ENCODE results near the gene ARHGAP24. TPM values are rescaled to one million over a fixed set of nuclear protein-coding genes. Genes with fewer than 3 reads are reported as not detected.
"Not testable (repeated sequence)": the region's sequence is repeated elsewhere in the genome, so short reads cannot be mapped to it uniquely, and the experiment has no call there.

ARHGAP24 gene
- total and polyA plus RNA-seq, 2 experiments from 2014 or later, result 0.21 to 0.36 TPM

DNA sequence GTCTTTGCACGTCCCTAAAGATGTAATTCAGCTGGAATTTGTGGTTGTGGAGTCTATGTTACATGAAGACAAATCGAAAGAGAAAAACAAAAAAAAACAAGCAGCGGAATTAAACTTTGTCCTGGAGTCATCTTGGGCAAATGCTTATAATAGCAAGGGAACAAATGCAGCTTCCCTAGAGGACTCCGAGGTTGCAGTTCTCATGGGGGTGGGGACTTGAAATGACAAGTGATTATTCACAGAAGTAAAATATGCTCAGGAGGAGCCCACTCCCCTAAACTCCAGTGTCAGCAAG, 362.4 kb downstream of the ARHGAP24 start (continued):
- TF ChIP-seq, protein P1, sequence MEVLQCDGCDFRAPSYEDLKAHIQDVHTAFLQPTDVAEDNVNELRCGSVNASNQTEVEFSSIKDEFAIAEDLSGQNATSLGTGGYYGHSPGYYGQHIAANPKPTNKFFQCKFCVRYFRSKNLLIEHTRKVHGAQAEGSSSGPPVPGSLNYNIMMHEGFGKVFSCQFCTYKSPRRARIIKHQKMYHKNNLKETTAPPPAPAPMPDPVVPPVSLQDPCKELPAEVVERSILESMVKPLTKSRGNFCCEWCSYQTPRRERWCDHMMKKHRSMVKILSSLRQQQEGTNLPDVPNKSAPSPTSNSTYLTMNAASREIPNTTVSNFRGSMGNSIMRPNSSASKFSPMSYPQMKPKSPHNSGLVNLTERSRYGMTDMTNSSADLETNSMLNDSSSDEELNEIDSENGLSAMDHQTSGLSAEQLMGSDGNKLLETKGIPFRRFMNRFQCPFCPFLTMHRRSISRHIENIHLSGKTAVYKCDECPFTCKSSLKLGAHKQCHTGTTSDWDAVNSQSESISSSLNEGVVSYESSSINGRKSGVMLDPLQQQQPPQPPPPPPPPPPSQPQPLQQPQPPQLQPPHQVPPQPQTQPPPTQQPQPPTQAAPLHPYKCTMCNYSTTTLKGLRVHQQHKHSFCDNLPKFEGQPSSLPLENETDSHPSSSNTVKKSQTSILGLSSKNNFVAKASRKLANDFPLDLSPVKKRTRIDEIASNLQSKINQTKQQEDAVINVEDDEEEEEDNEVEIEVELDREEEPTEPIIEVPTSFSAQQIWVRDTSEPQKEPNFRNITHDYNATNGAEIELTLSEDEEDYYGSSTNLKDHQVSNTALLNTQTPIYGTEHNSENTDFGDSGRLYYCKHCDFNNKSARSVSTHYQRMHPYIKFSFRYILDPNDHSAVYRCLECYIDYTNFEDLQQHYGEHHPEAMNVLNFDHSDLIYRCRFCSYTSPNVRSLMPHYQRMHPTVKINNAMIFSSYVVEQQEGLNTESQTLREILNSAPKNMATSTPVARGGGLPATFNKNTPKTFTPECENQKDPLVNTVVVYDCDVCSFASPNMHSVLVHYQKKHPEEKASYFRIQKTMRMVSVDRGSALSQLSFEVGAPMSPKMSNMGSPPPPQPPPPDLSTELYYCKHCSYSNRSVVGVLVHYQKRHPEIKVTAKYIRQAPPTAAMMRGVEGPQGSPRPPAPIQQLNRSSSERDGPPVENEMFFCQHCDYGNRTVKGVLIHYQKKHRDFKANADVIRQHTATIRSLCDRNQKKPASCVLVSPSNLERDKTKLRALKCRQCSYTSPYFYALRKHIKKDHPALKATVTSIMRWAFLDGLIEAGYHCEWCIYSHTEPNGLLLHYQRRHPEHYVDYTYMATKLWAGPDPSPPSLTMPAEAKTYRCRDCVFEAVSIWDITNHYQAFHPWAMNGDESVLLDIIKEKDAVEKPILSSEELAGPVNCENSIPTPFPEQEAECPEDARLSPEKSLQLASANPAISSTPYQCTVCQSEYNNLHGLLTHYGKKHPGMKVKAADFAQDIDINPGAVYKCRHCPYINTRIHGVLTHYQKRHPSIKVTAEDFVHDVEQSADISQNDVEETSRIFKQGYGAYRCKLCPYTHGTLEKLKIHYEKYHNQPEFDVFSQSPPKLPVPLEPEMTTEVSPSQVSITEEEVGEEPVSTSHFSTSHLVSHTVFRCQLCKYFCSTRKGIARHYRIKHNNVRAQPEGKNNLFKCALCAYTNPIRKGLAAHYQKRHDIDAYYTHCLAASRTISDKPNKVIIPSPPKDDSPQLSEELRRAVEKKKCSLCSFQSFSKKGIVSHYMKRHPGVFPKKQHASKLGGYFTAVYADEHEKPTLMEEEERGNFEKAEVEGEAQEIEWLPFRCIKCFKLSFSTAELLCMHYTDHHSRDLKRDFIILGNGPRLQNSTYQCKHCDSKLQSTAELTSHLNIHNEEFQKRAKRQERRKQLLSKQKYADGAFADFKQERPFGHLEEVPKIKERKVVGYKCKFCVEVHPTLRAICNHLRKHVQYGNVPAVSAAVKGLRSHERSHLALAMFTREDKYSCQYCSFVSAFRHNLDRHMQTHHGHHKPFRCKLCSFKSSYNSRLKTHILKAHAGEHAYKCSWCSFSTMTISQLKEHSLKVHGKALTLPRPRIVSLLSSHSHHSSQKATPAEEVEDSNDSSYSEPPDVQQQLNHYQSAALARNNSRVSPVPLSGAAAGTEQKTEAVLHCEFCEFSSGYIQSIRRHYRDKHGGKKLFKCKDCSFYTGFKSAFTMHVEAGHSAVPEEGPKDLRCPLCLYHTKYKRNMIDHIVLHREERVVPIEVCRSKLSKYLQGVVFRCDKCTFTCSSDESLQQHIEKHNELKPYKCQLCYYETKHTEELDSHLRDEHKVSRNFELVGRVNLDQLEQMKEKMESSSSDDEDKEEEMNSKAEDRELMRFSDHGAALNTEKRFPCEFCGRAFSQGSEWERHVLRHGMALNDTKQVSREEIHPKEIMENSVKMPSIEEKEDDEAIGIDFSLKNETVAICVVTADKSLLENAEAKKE (CRISPR knock-in tag; IDR thresholded peaks at IDR 0.05), result no peak
- no peak for TF ChIP-seq STAT1 (IDR thresholded peaks at IDR 0.05; ENCODE audit: unreplicated experiment)

DNA sequence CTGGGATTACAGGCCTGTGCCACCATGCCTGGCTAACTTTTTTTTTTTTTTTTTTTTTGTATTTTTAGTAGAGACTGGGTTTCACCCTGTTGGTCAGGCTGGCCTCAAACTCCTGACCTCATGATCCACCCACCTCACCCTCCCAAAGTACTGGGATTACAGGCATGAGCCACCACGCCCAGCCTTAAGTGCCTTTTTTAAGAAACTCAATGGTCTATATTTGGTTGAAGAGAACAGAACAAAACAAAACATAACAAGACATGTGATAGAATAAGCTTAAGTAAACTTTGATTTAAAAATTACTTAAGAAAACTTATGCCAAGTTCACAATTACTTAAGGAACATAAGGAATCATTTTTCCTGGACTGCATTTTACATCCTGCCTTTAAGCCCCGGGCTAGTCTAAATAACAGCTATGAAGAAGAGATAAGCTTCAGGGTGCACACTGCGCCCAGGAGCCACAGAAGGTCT, 365.1 kb downstream of the ARHGAP24 start:
- H3K9me2 ChIP-seq (ENCODE audit: insufficient read depth); H3F3A ChIP-seq (replicated peaks; ENCODE audit: low read depth); H3K79me2 ChIP-seq (replicated peaks; ENCODE audit: insufficient read depth); DNase-seq (ENCODE audit: low spot score); H3K36me3 ChIP-seq (ENCODE audit: insufficient read depth); H2AFZ ChIP-seq; H3K4me3 Mint-ChIP-seq; H3K36me3 Mint-ChIP-seq (ENCODE audit: low read depth); H3K4me1 Mint-ChIP-seq; H3K27me3 ChIP-seq (ENCODE audit: insufficient read depth); H3K4me1 ChIP-seq (ENCODE audit: insufficient read depth); H3K4me2 ChIP-seq; ATAC-seq; H3K4me3 ChIP-seq; H3K27me3 Mint-ChIP-seq (ENCODE audit: insufficient read depth, low read depth, poor library complexity); H3K9me3 Mint-ChIP-seq; H3K27ac ChIP-seq (ENCODE audit: low read depth); H3K27ac Mint-ChIP-seq; H4K20me1 ChIP-seq (replicated peaks; ENCODE audit: insufficient read depth): not testable (repeated sequence)

DNA sequence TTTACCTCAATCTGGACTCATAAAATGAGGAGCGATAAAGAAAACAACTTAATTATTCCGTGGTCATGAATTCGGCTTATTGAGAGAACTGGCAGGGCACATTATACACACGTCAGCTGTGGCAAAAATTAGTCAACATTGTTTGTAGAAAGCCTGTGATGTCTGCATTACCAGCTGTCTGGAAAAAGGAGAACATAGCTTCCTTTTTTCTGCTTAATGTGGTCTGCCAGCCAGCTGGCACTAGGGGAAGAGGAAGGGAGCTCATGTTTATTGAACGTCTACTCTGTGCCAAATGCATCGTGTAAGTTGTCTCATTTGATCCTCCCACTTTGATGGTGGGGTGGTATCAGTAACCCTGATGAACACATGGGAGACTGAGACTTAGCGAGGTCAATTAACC, 367.6 kb downstream of the ARHGAP24 start:
- Mint-ChIP-seq H3K27me3 (ENCODE audit: insufficient read depth, low read depth, poor library complexity) (no peaks in the 10 kb centered on the region), H3K36me3 (ENCODE audit: low read depth) (no peaks in the 10 kb centered on the region)
- no peak overlapping the region for H3K27ac ChIP-seq (ENCODE audit: low read depth)

DNA sequence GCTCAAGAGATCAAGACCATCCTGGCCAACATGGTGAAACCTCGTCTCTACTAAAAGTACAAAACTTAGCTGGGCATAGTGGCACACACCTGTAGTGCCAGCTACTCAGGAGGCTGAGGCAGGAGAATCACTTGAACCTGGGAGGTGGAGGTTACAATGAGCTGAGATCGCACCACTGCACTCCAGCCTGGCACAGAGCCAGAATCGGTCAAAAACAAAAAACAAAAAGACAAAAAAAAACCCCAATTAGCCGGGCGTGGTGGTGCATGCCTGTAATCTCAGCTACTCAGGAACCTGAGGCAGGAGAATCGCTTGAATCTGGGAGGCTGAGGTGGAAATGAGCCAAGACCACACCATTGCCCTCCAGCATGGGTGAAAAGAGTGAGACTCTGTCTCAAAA, 378.8 kb downstream of the ARHGAP24 start:
- not testable (repeated sequence) for ATAC-seq; H3K4me3 Mint-ChIP-seq; H3K27ac Mint-ChIP-seq; H3F3A ChIP-seq (replicated peaks; ENCODE audit: low read depth); H3K4me3 ChIP-seq; DNase-seq (ENCODE audit: low spot score); H3K79me2 ChIP-seq (replicated peaks; ENCODE audit: insufficient read depth); H3K9me2 ChIP-seq (ENCODE audit: insufficient read depth); H3K4me1 ChIP-seq (ENCODE audit: insufficient read depth); H3K27me3 Mint-ChIP-seq (ENCODE audit: insufficient read depth, low read depth, poor library complexity); H3K27me3 ChIP-seq (ENCODE audit: insufficient read depth); H3K4me1 Mint-ChIP-seq; H3K36me3 Mint-ChIP-seq (ENCODE audit: low read depth); H3K27ac ChIP-seq (ENCODE audit: low read depth); H3K9me3 Mint-ChIP-seq; H3K4me2 ChIP-seq; H3K36me3 ChIP-seq (ENCODE audit: insufficient read depth); H4K20me1 ChIP-seq (replicated peaks; ENCODE audit: insufficient read depth); H2AFZ ChIP-seq

More for the DNA sequence above, 367.6 kb downstream of the ARHGAP24 start:
- Mint-ChIP-seq H3K4me3 (no peak overlapping the region), H3K9me3 (no peaks in the 10 kb centered on the region), H3K27ac (no peak overlapping the region), H3K4me1 (no peaks in the 10 kb centered on the region)
- H3K4me1 ChIP-seq (ENCODE audit: insufficient read depth), result no peaks in the 10 kb centered on the region
- TF ChIP-seq, protein P2, sequence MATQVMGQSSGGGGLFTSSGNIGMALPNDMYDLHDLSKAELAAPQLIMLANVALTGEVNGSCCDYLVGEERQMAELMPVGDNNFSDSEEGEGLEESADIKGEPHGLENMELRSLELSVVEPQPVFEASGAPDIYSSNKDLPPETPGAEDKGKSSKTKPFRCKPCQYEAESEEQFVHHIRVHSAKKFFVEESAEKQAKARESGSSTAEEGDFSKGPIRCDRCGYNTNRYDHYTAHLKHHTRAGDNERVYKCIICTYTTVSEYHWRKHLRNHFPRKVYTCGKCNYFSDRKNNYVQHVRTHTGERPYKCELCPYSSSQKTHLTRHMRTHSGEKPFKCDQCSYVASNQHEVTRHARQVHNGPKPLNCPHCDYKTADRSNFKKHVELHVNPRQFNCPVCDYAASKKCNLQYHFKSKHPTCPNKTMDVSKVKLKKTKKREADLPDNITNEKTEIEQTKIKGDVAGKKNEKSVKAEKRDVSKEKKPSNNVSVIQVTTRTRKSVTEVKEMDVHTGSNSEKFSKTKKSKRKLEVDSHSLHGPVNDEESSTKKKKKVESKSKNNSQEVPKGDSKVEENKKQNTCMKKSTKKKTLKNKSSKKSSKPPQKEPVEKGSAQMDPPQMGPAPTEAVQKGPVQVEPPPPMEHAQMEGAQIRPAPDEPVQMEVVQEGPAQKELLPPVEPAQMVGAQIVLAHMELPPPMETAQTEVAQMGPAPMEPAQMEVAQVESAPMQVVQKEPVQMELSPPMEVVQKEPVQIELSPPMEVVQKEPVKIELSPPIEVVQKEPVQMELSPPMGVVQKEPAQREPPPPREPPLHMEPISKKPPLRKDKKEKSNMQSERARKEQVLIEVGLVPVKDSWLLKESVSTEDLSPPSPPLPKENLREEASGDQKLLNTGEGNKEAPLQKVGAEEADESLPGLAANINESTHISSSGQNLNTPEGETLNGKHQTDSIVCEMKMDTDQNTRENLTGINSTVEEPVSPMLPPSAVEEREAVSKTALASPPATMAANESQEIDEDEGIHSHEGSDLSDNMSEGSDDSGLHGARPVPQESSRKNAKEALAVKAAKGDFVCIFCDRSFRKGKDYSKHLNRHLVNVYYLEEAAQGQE (IDR thresholded peaks at IDR 0.05; ENCODE audit: unreplicated experiment), result no peak
- TF ChIP-seq EZH2phosphoT487 (IDR thresholded peaks at IDR 0.05; ENCODE audit: unreplicated experiment) (no peak), EZH2 (IDR thresholded peaks at IDR 0.05; ENCODE audit: low read depth, unreplicated experiment) (no peak)
- ATAC-seq, result no peak
- H3F3A ChIP-seq (replicated peaks; ENCODE audit: low read depth), result no peaks in the 10 kb centered on the region
- H3K9me2 ChIP-seq (ENCODE audit: insufficient read depth), result no peaks in the 10 kb centered on the region
- no peak overlapping the region for H3K4me2 ChIP-seq
- H3K36me3 ChIP-seq (ENCODE audit: insufficient read depth), result no peaks in the 10 kb centered on the region
- H3K4me3 ChIP-seq, result no peak overlapping the region
- no peaks in the 10 kb centered on the region for H3K27me3 ChIP-seq (ENCODE audit: insufficient read depth)
- H4K20me1 ChIP-seq (replicated peaks; ENCODE audit: insufficient read depth), result no peaks in the 10 kb centered on the region
- no peak for DNase-seq (ENCODE audit: low spot score)
- no peak overlapping the region for H2AFZ ChIP-seq
- no peaks in the 10 kb centered on the region for H3K79me2 ChIP-seq (replicated peaks; ENCODE audit: insufficient read depth)
